Heart right ventricle (tissue), 16 donors: ENCODE measurements around the gene UBA5. TPM values are rescaled to one million over a fixed set of nuclear protein-coding genes. Genes with fewer than 3 reads are reported as not detected.

Experiments used
- ATAC-seq, 8 donors: fragments of 200-7000 bp; cut with Tn5 transposase; one replicate each; pipeline ENCODE4 v1.9.1; 2020; ENCODE audit warnings: mild to moderate bottlenecking in 8 of 8, moderate library complexity in 8 of 8, moderate number of reproducible peaks in 1 of 8
- DNase-seq, 2 donors: peaks; one replicate each; pipeline ENCODE4 v3.0.0-alpha.2; 2020
- H3K27ac ChIP-seq, 10 donors: fragments of 200-600 bp; sonication (generic) in 2 of 10; one replicate each; pipeline versions ENCODE4 v1.5.0 to v1.8.0; 2020 to 2022; ENCODE audit warnings: mild to moderate bottlenecking in 3 of 10
- H3K27me3 ChIP-seq, 7 donors: fragments of 200-600 bp; one replicate each; pipeline ENCODE4 v1.8.0; 2021 to 2022; ENCODE audit warnings: mild to moderate bottlenecking in 2 of 7
- H3K36me3 ChIP-seq, 9 donors: fragments of 200-600 bp; sonication (generic) in 1 of 9; one replicate each; pipeline versions ENCODE4 v1.5.0 to v1.8.0; 2020 to 2022; ENCODE audit warnings: mild to moderate bottlenecking in 2 of 9
- H3K4me1 ChIP-seq, 9 donors: fragments of 200-600 bp; sonication (generic) in 1 of 9; one replicate each; pipeline versions ENCODE4 v1.5.0 to v1.8.0; 2020 to 2022; ENCODE audit warnings: mild to moderate bottlenecking in 4 of 9
- H3K4me3 ChIP-seq, 10 donors: fragments of 200-600 bp; sonication (generic) in 2 of 10; one replicate each; pipeline versions ENCODE4 v1.5.0 to v1.8.0; 2020 to 2022; ENCODE audit warnings: mild to moderate bottlenecking in 7 of 10, moderate library complexity in 2 of 10
- H3K9me3 ChIP-seq, 11 donors: fragments of 200-600 bp in 10 of 11; sonication (generic) in 2 of 11; one replicate each; pipeline versions ENCODE4 v1.5.0 to v1.8.0; 2013 to 2022; ENCODE audit warnings: mild to moderate bottlenecking in 2 of 11, control low read depth in 1 of 11, moderate library complexity in 1 of 11
- CTCF ChIP-seq, 9 donors: fragments of 200-600 bp; sonication (generic) in 2 of 9; IDR thresholded peaks; one replicate each; pipeline versions ENCODE4 v1.5.0 to v1.8.0; 2021 to 2022; ENCODE audit warnings: antibody characterized with exemption in 9 of 9, mild to moderate bottlenecking in 5 of 9, moderate library complexity in 1 of 9
- WGBS, 2 donors: extraction: QIAGEN DNeasy Blood & Tissue Kit; methylation state at CpG; one replicate each; pipeline ENCODE4 v1.1.7; 2013; ENCODE audit warnings: inconsistent platforms in 1 of 2; 5-methylcytosine and 5-hydroxymethylcytosine counted together
- intact Hi-C, 10 donors: fragments of 100-400 bp; cut with DNase I; formaldehyde crosslinking; loops; one replicate each; pipeline versions ENCODE4 v1.11.1 to v1.14.2; 2022
- polyA plus RNA-seq, 2 donors: library from polyadenylated mRNA; stranded (reverse); fragments of 200-250 nt; gene quantifications; one replicate each; pipeline ENCODE4 v1.2.3, GENCODE V29; 2013
- total RNA-seq, 10 donors: library from RNA; stranded (reverse); fragmentation: NEBNext Ultra II Directional in 3 of 10; extraction: Animal tissue kit (Norgen Biotek cat#: 25700) in 3 of 10; gene quantifications; one replicate each; pipeline versions ENCODE4 v1.2.1 to v1.2.4, GENCODE V29; 2021 to 2023
- donor health status: Arrhythmogenic right ventricular cardiomyopathy.
- donor health status: ischemic (EF 13 %, LVEDD 7.1; RV severe dilation, severe dysfunction).
- donor health status: healthy with polysubstance abuse.
- donor health status: DM: no; HTN: yes; CAD: no.
- donor health status: DM: no; HTN: no; CAD: no.
- donor health status: ischemic (EF 25% LVEDD 6.9; RV normal size, moderate dysfunction).
- donor health status: ischemic (EF 25% LVEDD 5.7; RV mildly dilated, moderate dysfunction).
- donor health status: healthy.
- donor health status: DM: yes; HTN: yes; CAD: no.
- donor health status: Ischemic cardiomyopathy.
- donor health status: ischemic (EF 35%, LVEDD 5.7; RV mildly dilated, moderate dysfunction).
- donor health status: nonischemic (EF 11% LVEDD 7.7; RV severe dilation, severe dysfunction).
- donor health status: DM: yes; HTN: yes; CAD: no.
- donor health status: PGD.
- donor health status: ischemic (EF 29% LVEDD 5.4; RV normal size, mild dysfunction).
- donor health status: nonischemic (EF 23%, LVEDD 6.1; RV moderate dilation, normal function).

The UBA5 gene
- total and polyA plus RNA-seq, 12 donors: 29.8 to 43.1 (median 37.6) TPM

- peak; percentile 69 to 89 (median 84) for TF ChIP-seq CTCF (IDR thresholded peaks at IDR 0.05)
- Histone ChIP-seq H3K36me3 (peaks cover 0 to 62% (median 9%) of the 10 kb centered on the region in 9 donors), H3K4me1 (peaks cover 0 to 7% (median 0%) of the 10 kb centered on the region in 9 donors), H3K27me3 (no peaks in the 10 kb centered on the region), H3K9me3 (no peaks in the 10 kb centered on the region), H3K27ac (no peak overlapping the region), H3K4me3 (no peak overlapping the region)
- intact Hi-C loops: loop anchor here (1.0 to 10.0 kb wide), 6 partner anchors 105 to 287 kb away; no protein-coding TSS in a partner anchor
- 61 to 65% methylated on average over 5 of the region's 5 CpGs for WGBS, 2 donors
- ATAC-seq (peak in 4 of 8 donors; percentile 48 to 72 (median 66)), DNase-seq (no peak)
These were observed 18.1 kb upstream of the UBA5 start for GRCh38 chr3:132641837-132642538.

- Histone ChIP-seq H3K27ac (no peak overlapping the region), H3K27me3 (no peaks in the 10 kb centered on the region), H3K36me3 (peaks cover 0 to 58% (median 9%) of the 10 kb centered on the region in 9 donors), H3K4me1 (peaks cover 0 to 7% (median 0%) of the 10 kb centered on the region in 9 donors), H3K4me3 (no peak overlapping the region), H3K9me3 (no peaks in the 10 kb centered on the region)
- WGBS, 2 donors: 64 to 70% methylated on average over 2 of the region's 2 CpGs
- ATAC-seq (no peak), DNase-seq (no peak)
- intact Hi-C loops: loop anchor here (1.0 to 10.0 kb wide), 6 partner anchors 105 to 288 kb away; no protein-coding TSS in a partner anchor
- no peak for TF ChIP-seq CTCF (IDR thresholded peaks at IDR 0.05)
These were observed 17.6 kb upstream of the UBA5 start for GRCh38 chr3:132642539-132642847.

DNA sequence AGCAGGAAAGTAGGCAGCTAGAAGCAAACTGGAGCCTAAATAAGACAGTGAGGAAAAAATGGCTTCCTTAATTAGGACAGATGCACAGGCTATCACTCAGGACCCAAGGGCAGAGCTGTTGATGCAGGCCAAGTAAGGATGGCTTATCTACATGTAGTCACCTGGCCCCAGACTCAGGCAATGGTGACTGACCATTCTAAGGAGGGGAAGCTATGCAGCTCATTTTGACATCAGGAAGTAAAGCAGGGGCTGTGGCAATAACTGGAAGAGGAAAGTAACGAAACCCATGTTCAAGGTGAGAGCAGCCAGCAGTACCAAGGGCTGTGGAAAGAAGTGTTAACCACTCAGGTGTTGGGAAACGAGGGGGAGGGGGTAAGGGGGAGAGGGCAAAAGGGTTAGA lies 16.8 kb upstream of the UBA5 start:
- no peak for TF ChIP-seq CTCF (IDR thresholded peaks at IDR 0.05)
- H3K27ac ChIP-seq: no peak overlapping the region
- intact Hi-C loops: loop anchor here in 8 of 10 donors (2.0 to 10.0 kb wide), 4 partner anchors 106 to 289 kb away; no protein-coding TSS in a partner anchor
- DNase-seq (no peak), ATAC-seq (peak in 2 of 8 donors; percentile 23 to 29)
- H3K36me3 ChIP-seq: peaks cover 0 to 49% (median 9%) of the 10 kb centered on the region in 9 donors
- no peaks in the 10 kb centered on the region for H3K9me3 ChIP-seq
- 69 to 88% methylated on average over 2 of the region's 2 CpGs for WGBS, 2 donors
- H3K4me1 ChIP-seq: peaks cover 0 to 11% (median 0%) of the 10 kb centered on the region in 9 donors
- no peak overlapping the region for H3K4me3 ChIP-seq
- H3K27me3 ChIP-seq: no peaks in the 10 kb centered on the region

- Histone ChIP-seq H3K4me3 (no peak overlapping the region), H3K9me3 (no peaks in the 10 kb centered on the region), H3K27ac (no peak overlapping the region), H3K4me1 (peaks cover 0 to 11% (median 0%) of the 10 kb centered on the region in 9 donors), H3K36me3 (peaks cover 0 to 32% (median 0%) of the 10 kb centered on the region in 9 donors), H3K27me3 (no peaks in the 10 kb centered on the region)
- no peak for TF ChIP-seq CTCF (IDR thresholded peaks at IDR 0.05)
- ATAC-seq (no peak), DNase-seq (no peak)
- WGBS, 2 donors: 72 to 78% methylated on average over 1 of the region's 1 CpG
- intact Hi-C loops: loop anchor here in 3 of 10 donors (10.0 kb wide), 1 partner anchor 290 kb away; no protein-coding TSS in a partner anchor
These were observed 15.1 kb upstream of the UBA5 start for GRCh38 chr3:132645058-132645457.
